HCT116 (cell line): ENCODE measurements around the gene FAM131C. TPM values are rescaled to one million over a fixed set of nuclear protein-coding genes. Genes with fewer than 3 reads are reported as not detected.
"Not testable (repeated sequence)": the region's sequence is repeated elsewhere in the genome, so short reads cannot be mapped to it uniquely, and the experiment has no call there.

Experiments
- ATAC-seq: fragments of 200-7000 bp; cut with Tn5 transposase; 2 replicates; pipeline ENCODE4 v1.9.1; 2020; ENCODE audit warnings: mild to moderate bottlenecking, moderate library complexity
- BruUV-seq: library from RNA; stranded (reverse); fragments of 400-500 nt; replicated peaks from 2 replicates; lab custom pipeline; 2021; lab: Mats Ljungman, UMichigan
- CTCF ChIA-PET: fragments of 300-600 bp; sonication (Branson Sonifier 250); formaldehyde crosslinking; loops from one replicate; lab custom pipeline; 2021; ENCODE audit warnings: antibody characterized with exemption; lab: Charles Lee
- POLR2A ChIA-PET: fragments of 300-600, 350-600 bp; sonication (Branson Sonifier 250); formaldehyde crosslinking; loops from one replicate; lab custom pipeline; 2021; ENCODE audit warnings: antibody characterized with exemption; lab: Charles Lee
- RAD21 ChIA-PET, 2 experiments: fragments of 300-600 bp; sonication (Branson Sonifier 250); formaldehyde crosslinking; loops; one replicate each; lab custom pipeline; 2023; ENCODE audit warnings: low total read pairs in 2 of 2; ENCODE audit not compliant: uncharacterized antibody in 2 of 2, unreplicated experiment in 2 of 2, low non-redundant PET in 1 of 2; lab: Charles Lee
- DNase-seq: peaks from one replicate; pipeline ENCODE4 v3.0.0-alpha.2; 2010; ENCODE audit warnings: low read depth, low spot score
- H2AFZ ChIP-seq: fragments of 200-600 bp; shearing (Covaris generic), sonication (generic); 2 replicates; pipeline ENCODE4 v1.6.1; 2017; ENCODE audit warnings: low read depth, mixed run types, mixed read lengths, antibody characterized with exemption, low read length; ENCODE audit not compliant: poor library complexity, severe bottlenecking
- H3K27ac ChIP-seq: 2 replicates; pipeline ENCODE4 v1.5.1; 2012; ENCODE audit warnings: low read depth, low read length
- H3K27me3 ChIP-seq: fragments of 200-600 bp; sonication (generic); 2 replicates; pipeline ENCODE4 v1.6.1; 2016; ENCODE audit warnings: mixed run types, low read length, mixed read lengths; ENCODE audit not compliant: insufficient read depth
- H3K36me3 ChIP-seq, 2 experiments: fragments of 200-500 bp in 1 of 2; fragments of 200-600 bp in 1 of 2; sonication (Bioruptor generic) in 1 of 2; sonication (generic) in 1 of 2; 2 replicates each; pipeline versions ENCODE4 v1.5.1 to v1.6.1; 2014 to 2016; ENCODE audit warnings: low read length in 2 of 2, inconsistent platforms in 1 of 2, mixed read lengths in 1 of 2, mixed run types in 1 of 2; ENCODE audit not compliant: insufficient read depth in 2 of 2, control insufficient read depth in 1 of 2
- H3K4me1 ChIP-seq, 2 experiments: fragments of 200-600 bp in 1 of 2; sonication (generic) in 1 of 2; 2 replicates each; pipeline versions ENCODE4 v1.5.1 to v1.6.1; 2012 to 2017; ENCODE audit warnings: low read length in 2 of 2, inconsistent platforms in 1 of 2, mild to moderate bottlenecking in 1 of 2, mixed read lengths in 1 of 2, mixed run types in 1 of 2, moderate library complexity in 1 of 2; ENCODE audit not compliant: insufficient read depth in 2 of 2, control insufficient read depth in 1 of 2
- H3K4me2 ChIP-seq: fragments of 200-600 bp; sonication (generic); 2 replicates; pipeline ENCODE4 v1.6.1; 2017; ENCODE audit warnings: mixed run types, low read length, mixed read lengths
- H3K4me3 ChIP-seq, 2 experiments: fragments of 200-600 bp in 1 of 2; sonication (generic) in 1 of 2; replicated peaks in 1 of 2; 2 replicates each; pipeline ENCODE4 v1.5.1; 2011 to 2016; ENCODE audit warnings: low read length in 2 of 2, control low read depth in 1 of 2, low read depth in 1 of 2, mild to moderate bottlenecking in 1 of 2, mixed read lengths in 1 of 2, mixed run types in 1 of 2
- H3K79me2 ChIP-seq: fragments of 200-600 bp; sonication (generic); 2 replicates; pipeline ENCODE4 v1.6.1; 2017; ENCODE audit warnings: mild to moderate bottlenecking, mixed run types, low read length, moderate library complexity, mixed read lengths; ENCODE audit not compliant: insufficient read depth
- H3K9ac ChIP-seq: fragments of 200-600 bp; sonication (generic); 2 replicates; pipeline ENCODE4 v1.6.1; 2016; ENCODE audit warnings: low read length, mixed read lengths
- H3K9me2 ChIP-seq: fragments of 200-600 bp; sonication (generic), shearing (Covaris generic); 2 replicates; pipeline ENCODE4 v1.6.1; 2017; ENCODE audit warnings: mixed run types, mild to moderate bottlenecking, moderate library complexity; ENCODE audit not compliant: insufficient read depth
- H3K9me3 ChIP-seq, 2 experiments: fragments of 200-500 bp in 1 of 2; fragments of 200-600 bp in 1 of 2; sonication (Bioruptor generic) in 1 of 2; sonication (generic) in 1 of 2; 2 replicates each; pipeline ENCODE4 v1.6.1; 2014 to 2017; ENCODE audit warnings: low read length in 2 of 2, mixed read lengths in 2 of 2, inconsistent platforms in 1 of 2, low read depth in 1 of 2, mild to moderate bottlenecking in 1 of 2, mixed run types in 1 of 2, moderate library complexity in 1 of 2; ENCODE audit not compliant: control insufficient read depth in 1 of 2, insufficient read depth in 1 of 2
- H4K20me1 ChIP-seq: fragments of 200-600 bp; sonication (generic), shearing (Covaris generic); 2 replicates; pipeline ENCODE4 v1.6.1; 2017; ENCODE audit warnings: mixed run types, mild to moderate bottlenecking, moderate library complexity; ENCODE audit not compliant: insufficient read depth
- CEBPB ChIP-seq: IDR thresholded peaks from 2 replicates; pipeline ENCODE4 v1.6.1; 2012; ENCODE audit warnings: low read depth
- ELF1 ChIP-seq: IDR thresholded peaks from 2 replicates; pipeline ENCODE4 v1.6.1; 2012; ENCODE audit warnings: low read depth, borderline replicate concordance
- EZH2 ChIP-seq: fragments of 200-600 bp; sonication (generic); IDR thresholded peaks from 2 replicates; pipeline ENCODE4 v1.6.1; 2017; ENCODE audit warnings: antibody characterized with exemption, mixed run types
- FOSL1 ChIP-seq: IDR thresholded peaks from 2 replicates; pipeline ENCODE4 v1.6.1; 2012; ENCODE audit warnings: low read depth
- POLR2A ChIP-seq: IDR thresholded peaks from 2 replicates; pipeline ENCODE4 v1.7.0; 2011; ENCODE audit warnings: borderline replicate concordance; ENCODE audit not compliant: insufficient read depth, insufficient read length; ENCODE audit errors: extremely low read depth
- POLR2AphosphoS5 ChIP-seq: IDR thresholded peaks from 2 replicates; pipeline ENCODE4 v1.6.1; 2011; ENCODE audit warnings: mild to moderate bottlenecking, low read depth, low read length, moderate library complexity
- SP1 ChIP-seq: IDR thresholded peaks from 2 replicates; pipeline ENCODE4 v1.6.1; 2012; ENCODE audit warnings: low read depth
- intact Hi-C: fragments of 100-400 bp; cut with micrococcal nuclease; formaldehyde crosslinking; loops from 2 replicates; pipeline ENCODE4 v1.10.0; 2022
- total RNA-seq: library from RNA; stranded (reverse); gene quantifications from one replicate; pipeline ENCODE4 v1.2.1, GENCODE V29; 2021; ENCODE audit not compliant: unreplicated experiment
- TF ChIP-seq, protein P1 (sequence below): IDR thresholded peaks from 2 replicates; pipeline ENCODE4 v1.6.1; 2012
- TF ChIP-seq, protein P2 (sequence below): IDR thresholded peaks from 2 replicates; pipeline ENCODE4 v1.6.1; 2012
- TF ChIP-seq, protein P3 (sequence below), 3 experiments: fragments of 200-600 bp in 1 of 3; sonication (generic) in 1 of 3; IDR thresholded peaks in 2 of 3; conservative IDR thresholded peaks in 1 of 3; 2 replicates each; pipeline ENCODE4 v1.5.1; 2012 to 2017; ENCODE audit warnings: low read depth in 2 of 3, low read length in 2 of 3, antibody characterized with exemption in 1 of 3, borderline replicate concordance in 1 of 3, control low read depth in 1 of 3, mild to moderate bottlenecking in 1 of 3, mixed read lengths in 1 of 3, mixed run types in 1 of 3, moderate library complexity in 1 of 3; ENCODE audit not compliant: insufficient read depth in 1 of 3

The FAM131C gene
- total RNA-seq, 1 experiment from 2014 or later, result 11.6 TPM

DNA sequence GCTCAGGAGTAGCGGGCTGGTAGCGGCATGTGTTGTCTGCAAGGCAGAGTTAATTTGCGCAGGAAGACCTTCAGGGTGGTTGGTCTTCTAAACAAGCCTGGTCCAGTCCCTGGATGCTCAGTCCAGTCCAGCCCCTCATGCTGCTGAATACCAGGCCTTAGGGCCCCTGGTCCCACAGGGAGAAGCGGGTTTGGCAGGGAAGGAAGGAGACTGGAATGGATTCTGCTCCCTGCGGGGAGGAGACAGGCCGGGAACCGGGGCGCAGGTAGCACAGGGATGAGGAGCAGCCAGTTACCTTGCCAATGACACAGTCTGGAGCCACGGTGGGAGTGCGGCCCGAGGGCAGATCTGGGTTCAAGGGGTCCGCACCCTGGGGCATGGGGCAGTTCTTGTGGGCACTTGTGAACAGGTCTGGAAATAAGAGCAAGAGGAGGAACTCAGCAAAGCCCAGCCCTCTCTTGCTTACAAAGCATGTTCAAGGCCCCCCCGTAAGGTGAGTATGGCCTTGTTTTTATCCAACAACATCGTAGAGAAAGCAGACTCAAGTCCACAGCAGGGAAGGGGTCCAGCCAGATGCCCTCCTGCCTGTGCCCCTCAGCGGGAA is 10.1 kb downstream of the FAM131C start:
- ChIA-PET CTCF (interaction anchor here (1.7 kb wide), 1 partner anchor 10 kb away, joined by 5 read pairs; the partner anchor contains the start of gene FAM131C), POLR2A (no interaction called here), RAD21 (no interaction called here)
- no peak for DNase-seq
- Histone ChIP-seq H2AFZ (no peak overlapping the region), H3K4me3 (no peak overlapping the region), H4K20me1 (no peaks in the 10 kb centered on the region), H3K9me2 (no peaks in the 10 kb centered on the region), H3K4me2 (no peak overlapping the region), H3K9me3 (no peaks in the 10 kb centered on the region), H3K79me2 (no peaks in the 10 kb centered on the region), H3K4me1 (peaks cover 5 to 9% of the 10 kb centered on the region in 2 experiments; a peak in 3 of 4 replicates), H3K27ac (no peak overlapping the region), H3K9ac (no peak overlapping the region), H3K36me3 (no peaks in the 10 kb centered on the region), H3K27me3 (no peaks in the 10 kb centered on the region)
- no peak for ATAC-seq
- TF ChIP-seq ELF1, result no peak
- no peak for TF ChIP-seq SP1
- TF ChIP-seq, protein P1, sequence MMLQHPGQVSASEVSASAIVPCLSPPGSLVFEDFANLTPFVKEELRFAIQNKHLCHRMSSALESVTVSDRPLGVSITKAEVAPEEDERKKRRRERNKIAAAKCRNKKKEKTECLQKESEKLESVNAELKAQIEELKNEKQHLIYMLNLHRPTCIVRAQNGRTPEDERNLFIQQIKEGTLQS, result no peak
- TF ChIP-seq, protein P2, sequence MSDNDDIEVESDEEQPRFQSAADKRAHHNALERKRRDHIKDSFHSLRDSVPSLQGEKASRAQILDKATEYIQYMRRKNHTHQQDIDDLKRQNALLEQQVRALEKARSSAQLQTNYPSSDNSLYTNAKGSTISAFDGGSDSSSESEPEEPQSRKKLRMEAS, result no peak
- no peak for TF ChIP-seq CEBPB
- no peak for TF ChIP-seq POLR2A
- no peak for TF ChIP-seq EZH2
- TF ChIP-seq, protein P3, sequence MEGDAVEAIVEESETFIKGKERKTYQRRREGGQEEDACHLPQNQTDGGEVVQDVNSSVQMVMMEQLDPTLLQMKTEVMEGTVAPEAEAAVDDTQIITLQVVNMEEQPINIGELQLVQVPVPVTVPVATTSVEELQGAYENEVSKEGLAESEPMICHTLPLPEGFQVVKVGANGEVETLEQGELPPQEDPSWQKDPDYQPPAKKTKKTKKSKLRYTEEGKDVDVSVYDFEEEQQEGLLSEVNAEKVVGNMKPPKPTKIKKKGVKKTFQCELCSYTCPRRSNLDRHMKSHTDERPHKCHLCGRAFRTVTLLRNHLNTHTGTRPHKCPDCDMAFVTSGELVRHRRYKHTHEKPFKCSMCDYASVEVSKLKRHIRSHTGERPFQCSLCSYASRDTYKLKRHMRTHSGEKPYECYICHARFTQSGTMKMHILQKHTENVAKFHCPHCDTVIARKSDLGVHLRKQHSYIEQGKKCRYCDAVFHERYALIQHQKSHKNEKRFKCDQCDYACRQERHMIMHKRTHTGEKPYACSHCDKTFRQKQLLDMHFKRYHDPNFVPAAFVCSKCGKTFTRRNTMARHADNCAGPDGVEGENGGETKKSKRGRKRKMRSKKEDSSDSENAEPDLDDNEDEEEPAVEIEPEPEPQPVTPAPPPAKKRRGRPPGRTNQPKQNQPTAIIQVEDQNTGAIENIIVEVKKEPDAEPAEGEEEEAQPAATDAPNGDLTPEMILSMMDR (IDR thresholded peaks at IDR 0.05 in 2 of 3, conservative IDR thresholded peaks at IDR 0.05 in 1 of 3; ENCODE audit: borderline replicate concordance in 1 of 3, insufficient read depth in 1 of 3, low read depth in 2 of 3, low read length in 2 of 3), result no peak
- TF ChIP-seq FOSL1, result no peak
- TF ChIP-seq POLR2AphosphoS5, result no peak
- BruUV-seq, result no TSS peak
- intact Hi-C loops, result no loop called here

DNA sequence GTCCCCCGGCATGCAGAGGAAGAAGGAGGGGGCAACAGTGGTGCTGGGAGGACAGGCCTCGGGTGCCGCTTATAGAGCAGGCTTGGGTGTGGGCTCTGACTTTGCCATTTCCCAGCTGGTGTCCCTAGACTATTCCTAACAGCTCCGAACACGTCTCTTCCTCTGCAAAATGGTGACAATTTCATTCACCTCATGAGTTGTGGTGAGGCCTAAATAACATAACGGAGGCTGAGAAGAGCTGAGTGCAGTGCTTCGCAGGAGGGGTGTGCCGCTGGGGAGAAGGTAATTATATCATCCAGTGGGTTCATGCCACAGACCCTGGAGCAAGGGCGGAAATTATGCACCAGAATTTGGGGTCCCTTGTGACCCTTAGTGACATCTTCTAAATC is 10.8 kb downstream of the FAM131C start:
- H3K4me3 ChIP-seq, CTCF ChIA-PET, H3K9me3 ChIP-seq, H3K4me2 ChIP-seq, H3K9ac ChIP-seq, DNase-seq, H3K79me2 ChIP-seq, H3K36me3 ChIP-seq, H3K4me1 ChIP-seq, RAD21 ChIA-PET, H3K9me2 ChIP-seq, intact Hi-C loops, BruUV-seq, H3K27me3 ChIP-seq, H4K20me1 ChIP-seq, H3K27ac ChIP-seq, H2AFZ ChIP-seq, ATAC-seq, POLR2A ChIA-PET: not testable (repeated sequence)

DNA sequence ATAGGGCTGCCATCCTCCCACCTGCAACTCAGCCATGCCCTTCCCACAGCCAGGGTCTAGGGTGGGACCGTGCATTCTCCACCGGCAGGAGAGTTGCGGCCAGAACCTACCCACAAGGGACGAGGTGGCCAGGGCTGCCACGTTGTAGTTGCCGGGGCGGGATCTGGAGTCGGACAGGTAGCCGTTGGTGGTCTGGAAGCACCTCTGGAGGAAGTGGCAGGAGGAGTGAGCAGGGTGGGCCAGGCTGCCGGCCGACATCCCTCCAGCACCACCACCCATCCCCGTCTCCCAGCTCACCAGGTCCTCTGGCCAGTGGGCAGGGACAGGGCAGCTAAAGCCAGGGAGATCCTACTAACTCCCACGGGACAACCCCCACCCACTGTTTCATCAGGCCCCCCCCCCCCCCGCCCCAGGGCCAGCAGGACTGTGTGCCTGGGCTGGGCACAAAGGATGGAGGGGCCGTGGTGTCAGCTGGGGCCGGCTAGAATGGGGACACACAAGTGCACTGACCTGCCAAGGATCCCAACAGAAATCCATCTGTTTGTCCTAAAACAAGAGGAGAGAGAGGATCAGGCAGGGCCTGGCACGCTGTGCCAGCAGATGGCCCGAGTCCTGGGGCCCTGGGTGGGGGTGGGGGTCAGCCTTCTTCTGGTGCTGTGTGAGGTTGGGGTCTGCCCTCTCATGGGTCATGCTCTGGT is 11.3 kb downstream of the FAM131C start:
- H3K79me2 ChIP-seq, BruUV-seq, H4K20me1 ChIP-seq, DNase-seq, CTCF ChIA-PET, RAD21 ChIA-PET, H3K9ac ChIP-seq, H3K27ac ChIP-seq, ATAC-seq, H3K9me2 ChIP-seq, H3K4me1 ChIP-seq, H3K9me3 ChIP-seq, POLR2A ChIA-PET, H2AFZ ChIP-seq, intact Hi-C loops, H3K4me3 ChIP-seq, H3K4me2 ChIP-seq, H3K36me3 ChIP-seq, H3K27me3 ChIP-seq: not testable (repeated sequence)
